A549 (cell line): ENCODE measurements around the gene ZNF536. TPM values are rescaled to one million over a fixed set of nuclear protein-coding genes. Genes with fewer than 3 reads are reported as not detected.
"Not testable (repeated sequence)": the region's sequence is repeated elsewhere in the genome, so short reads cannot be mapped to it uniquely, and the experiment has no call there.

Source experiments
- ATAC-seq, 2 experiments: fragments of 200-7000 bp in 1 of 2; fragments of >200 bp in 1 of 2; cut with Nextera tagmentation in 1 of 2; cut with Tn5 transposase in 1 of 2; 3 replicates each; pipeline versions ENCODE4 v1.8.0 to v1.9.1; 2018 to 2020; ENCODE audit warnings: mild to moderate bottlenecking in 1 of 2, moderate library complexity in 1 of 2
- CTCF ChIA-PET: fragments of 300-600 bp; sonication (Branson Sonifier 250); formaldehyde crosslinking; extraction: SDS; loops from one replicate; lab custom pipeline; 2021; ENCODE audit warnings: antibody characterized with exemption, inconsistent platforms; lab: Yijun Ruan, JAX
- POLR2A ChIA-PET: fragments of 350-600 bp; formaldehyde crosslinking; extraction: SDS; loops from one replicate; lab custom pipeline; 2021; ENCODE audit warnings: antibody characterized with exemption, inconsistent platforms; lab: Yijun Ruan, JAX
- DNase-seq, 2 experiments: peaks; one replicate each; pipeline versions ENCODE4 v3.0.0 to v3.0.0-alpha.2; 2011 to 2016; ENCODE audit warnings: low read depth in 1 of 2, low spot score in 1 of 2
- FAIRE-seq: peaks from 2 replicates; lab custom pipeline; 2011; peaks lifted over from hg19 to GRCh38; lab: Jason Lieb, UNC
- H3K27ac ChIP-seq, 2 experiments: fragments of >200 bp; sonication (Bioruptor Twin); formaldehyde crosslinking; 3 replicates each; pipeline ENCODE4 v1.5.1; 2016 to 2017
- H3K4me1 ChIP-seq: fragments of >200 bp; sonication (Bioruptor Twin); formaldehyde crosslinking; 3 replicates; pipeline ENCODE4 v1.6.1; 2016
- H3K4me2 ChIP-seq: fragments of >200 bp; sonication (Bioruptor Twin); formaldehyde crosslinking; 3 replicates; pipeline ENCODE4 v1.6.1; 2016
- H3K4me3 ChIP-seq: fragments of >200 bp; sonication (Bioruptor Twin); formaldehyde crosslinking; 3 replicates; pipeline ENCODE4 v1.5.1; 2016
- H3K9me3 ChIP-seq: fragments of >200 bp; sonication (Bioruptor Twin); formaldehyde crosslinking; 3 replicates; pipeline ENCODE4 v1.6.1; 2016
- CBX2 ChIP-seq: fragments of 200-600 bp; sonication (generic); IDR thresholded peaks from 2 replicates; pipeline ENCODE4 v1.6.1; 2016; ENCODE audit warnings: low read depth, mild to moderate bottlenecking, borderline replicate concordance
- CHD2 ChIP-seq: fragments of 150-350 bp; IDR thresholded peaks from 2 replicates; pipeline ENCODE4 v1.6.1; 2014; ENCODE audit warnings: low read length; ENCODE audit not compliant: partially characterized antibody
- CHD4 ChIP-seq: fragments of 200-600 bp; sonication (generic); IDR thresholded peaks from 2 replicates; pipeline ENCODE4 v1.6.1; 2016; ENCODE audit warnings: antibody characterized with exemption, mild to moderate bottlenecking, borderline replicate concordance
- EP300 ChIP-seq, 2 experiments: fragments of >200 bp; sonication (Bioruptor Twin); formaldehyde crosslinking; IDR thresholded peaks; 2 replicates in 1 of 2; 3 replicates in 1 of 2; pipeline ENCODE4 v1.6.1; 2016 to 2017
- FOXS1 ChIP-seq: fragments of 250-450 bp; sonication (Bioruptor Pico); IDR thresholded peaks from 2 replicates; pipeline ENCODE4 v1.5.0; 2020; ENCODE audit warnings: mild to moderate bottlenecking, moderate library complexity
- GATA3 ChIP-seq: IDR thresholded peaks from 2 replicates; pipeline ENCODE4 v1.6.1; 2012; ENCODE audit warnings: borderline replicate concordance
- HMGXB4 ChIP-seq: fragments of 250-450 bp; sonication (Bioruptor Pico); IDR thresholded peaks from 2 replicates; pipeline ENCODE4 v1.5.0; 2021; ENCODE audit warnings: mild to moderate bottlenecking, moderate library complexity, borderline replicate concordance
- KDM1A ChIP-seq: fragments of 200-600 bp; sonication (generic); IDR thresholded peaks from 2 replicates; pipeline ENCODE4 v1.6.1; 2016; ENCODE audit warnings: low read depth, mild to moderate bottlenecking
- MAFK ChIP-seq: fragments of 450-650 bp; IDR thresholded peaks from 2 replicates; pipeline ENCODE4 v1.6.1; 2014; ENCODE audit not compliant: partially characterized antibody
- MAZ ChIP-seq: fragments of 150-350 bp; IDR thresholded peaks from 2 replicates; pipeline ENCODE4 v1.6.1; 2014; ENCODE audit warnings: antibody characterized with exemption, low read depth, low read length, borderline replicate concordance
- NFE2L2 ChIP-seq: fragments of 150-350 bp; conservative IDR thresholded peaks from 2 replicates; pipeline ENCODE4 v1.6.1; 2014; ENCODE audit warnings: low read length
- NPAS2 ChIP-seq: fragments of 250-450 bp; sonication (Bioruptor Pico); IDR thresholded peaks from 2 replicates; pipeline ENCODE4 v1.8.0; 2022; ENCODE audit warnings: mild to moderate bottlenecking, moderate library complexity, borderline replicate concordance
- NR3C1 ChIP-seq: fragments of >200 bp; sonication (Bioruptor Twin); formaldehyde crosslinking; IDR thresholded peaks from 3 replicates; pipeline ENCODE4 v1.6.1; 2017
- PHF8 ChIP-seq: fragments of 200-600 bp; sonication (generic); IDR thresholded peaks from 2 replicates; pipeline ENCODE4 v1.6.1; 2016; ENCODE audit warnings: low read depth, mild to moderate bottlenecking, antibody characterized with exemption, moderate library complexity, borderline replicate concordance
- POLR2A ChIP-seq: IDR thresholded peaks from 2 replicates; pipeline ENCODE4 v1.6.1; 2012; ENCODE audit warnings: mild to moderate bottlenecking, low read length
- RFX5 ChIP-seq: fragments of 450-650 bp; IDR thresholded peaks from 2 replicates; pipeline ENCODE4 v1.7.1; 2014; ENCODE audit warnings: antibody characterized with exemption, mild to moderate bottlenecking, moderate library complexity
- SREBF2 ChIP-seq: fragments of 450-650 bp; IDR thresholded peaks from 2 replicates; pipeline ENCODE4 v1.6.1; 2014; ENCODE audit warnings: mild to moderate bottlenecking, moderate library complexity
- ZC3H11A ChIP-seq: fragments of 450-650 bp; IDR thresholded peaks from 2 replicates; pipeline ENCODE4 v1.6.1; 2014; ENCODE audit warnings: antibody characterized with exemption, mild to moderate bottlenecking
- ZFP36 ChIP-seq: fragments of 450-650 bp; IDR thresholded peaks from 2 replicates; pipeline ENCODE4 v1.6.1; 2014; ENCODE audit warnings: borderline replicate concordance; ENCODE audit not compliant: partially characterized antibody
- WGBS: methylation state at CpG from one replicate; pipeline ENCODE4 v1.1.6; 2017; ENCODE audit errors: missing lambda C conversion rate; 5-methylcytosine and 5-hydroxymethylcytosine counted together
- polyA plus RNA-seq, 4 experiments: library from polyadenylated mRNA; depleted of rRNA in 3 of 4; stranded (reverse); fragments of >200 nt; fragmentation: RNase III in 1 of 4; extraction: RNeasy Plus Mini Kit Qiagen cat#74134 plus additional on column Dnase treatment in 1 of 4; gene quantifications; 2 replicates in 3 of 4; 3 replicates in 1 of 4; pipeline ENCODE4 v1.2.3, GENCODE V29; 2011 to 2017
- TF ChIP-seq, protein P1 (sequence below): IDR thresholded peaks from 2 replicates; pipeline ENCODE4 v1.6.1; 2012; ENCODE audit warnings: low read depth, borderline replicate concordance
- TF ChIP-seq, protein P2 (sequence below): fragments of >200 bp; sonication (Bioruptor Twin); formaldehyde crosslinking; IDR thresholded peaks from 3 replicates; pipeline ENCODE4 v1.5.1; 2016

ZNF536 gene
- polyA plus RNA-seq, 2 of the 4 experiments (the other 2 are of a cell fraction) = not detected

- TF ChIP-seq HMGXB4 = no peak
- no peak for TF ChIP-seq RFX5
- no peak for TF ChIP-seq ZC3H11A
- TF ChIP-seq POLR2A = no peak
- no peak for TF ChIP-seq PHF8
- TF ChIP-seq EP300 (IDR thresholded peaks at IDR 0.05) = no peak
- TF ChIP-seq NPAS2 = no peak
These were observed 120.5 kb downstream of the ZNF536 start (continued) for GRCh38 chr19:30492586-30493270.

- CTCF ChIA-PET = no interaction called here
- Histone ChIP-seq H3K4me3 (no peak overlapping the region), H3K4me1 (no peaks in the 10 kb centered on the region), H3K4me2 (no peak overlapping the region), H3K27ac (no peak overlapping the region), H3K9me3 (no peaks in the 10 kb centered on the region)
- no peak for DNase-seq
- FAIRE-seq = no peak
- ATAC-seq = no peak
- WGBS = 0% methylated on average over 8 of the region's 8 CpGs
- POLR2A ChIA-PET = no interaction called here
- TF ChIP-seq NR3C1 (no peak), CBX2 (no peak), PHF8 (no peak), MAFK (no peak), SREBF2 (no peak), FOXS1 (CRISPR knock-in tag) (no peak), HMGXB4 (no peak), CHD2 (no peak), ZFP36 (no peak), MAZ (no peak), NFE2L2 (no peak), GATA3 (no peak), CHD4 (no peak), KDM1A (no peak)
- TF ChIP-seq, protein P1, sequence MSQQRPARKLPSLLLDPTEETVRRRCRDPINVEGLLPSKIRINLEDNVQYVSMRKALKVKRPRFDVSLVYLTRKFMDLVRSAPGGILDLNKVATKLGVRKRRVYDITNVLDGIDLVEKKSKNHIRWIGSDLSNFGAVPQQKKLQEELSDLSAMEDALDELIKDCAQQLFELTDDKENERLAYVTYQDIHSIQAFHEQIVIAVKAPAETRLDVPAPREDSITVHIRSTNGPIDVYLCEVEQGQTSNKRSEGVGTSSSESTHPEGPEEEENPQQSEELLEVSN = no peak
- TF ChIP-seq, protein P2, sequence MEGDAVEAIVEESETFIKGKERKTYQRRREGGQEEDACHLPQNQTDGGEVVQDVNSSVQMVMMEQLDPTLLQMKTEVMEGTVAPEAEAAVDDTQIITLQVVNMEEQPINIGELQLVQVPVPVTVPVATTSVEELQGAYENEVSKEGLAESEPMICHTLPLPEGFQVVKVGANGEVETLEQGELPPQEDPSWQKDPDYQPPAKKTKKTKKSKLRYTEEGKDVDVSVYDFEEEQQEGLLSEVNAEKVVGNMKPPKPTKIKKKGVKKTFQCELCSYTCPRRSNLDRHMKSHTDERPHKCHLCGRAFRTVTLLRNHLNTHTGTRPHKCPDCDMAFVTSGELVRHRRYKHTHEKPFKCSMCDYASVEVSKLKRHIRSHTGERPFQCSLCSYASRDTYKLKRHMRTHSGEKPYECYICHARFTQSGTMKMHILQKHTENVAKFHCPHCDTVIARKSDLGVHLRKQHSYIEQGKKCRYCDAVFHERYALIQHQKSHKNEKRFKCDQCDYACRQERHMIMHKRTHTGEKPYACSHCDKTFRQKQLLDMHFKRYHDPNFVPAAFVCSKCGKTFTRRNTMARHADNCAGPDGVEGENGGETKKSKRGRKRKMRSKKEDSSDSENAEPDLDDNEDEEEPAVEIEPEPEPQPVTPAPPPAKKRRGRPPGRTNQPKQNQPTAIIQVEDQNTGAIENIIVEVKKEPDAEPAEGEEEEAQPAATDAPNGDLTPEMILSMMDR = no peak
These were observed 124.8 kb downstream of the ZNF536 start for GRCh38 chr19:30497034-30497433.

DNA sequence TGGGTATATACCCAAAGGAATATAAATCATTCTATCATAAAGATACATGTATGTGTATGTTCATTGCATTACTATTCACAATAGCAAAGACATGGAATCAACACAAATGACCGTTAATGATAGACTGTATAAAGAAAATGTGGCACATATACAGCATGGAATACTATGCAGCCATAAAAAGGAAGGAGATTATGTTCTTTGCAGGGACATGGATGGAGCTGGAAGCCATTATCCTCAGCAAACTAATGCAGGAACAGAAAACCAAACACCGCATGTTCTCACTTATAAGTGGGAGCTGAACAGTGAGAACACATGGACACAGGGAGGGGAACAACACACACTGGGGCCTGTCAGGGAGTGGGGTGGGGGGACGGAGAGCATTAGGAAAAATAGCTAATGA is 125.9 kb downstream of the ZNF536 start:
- ATAC-seq, CTCF ChIA-PET, POLR2A ChIA-PET, H3K9me3 ChIP-seq, DNase-seq, H3K4me3 ChIP-seq, H3K4me2 ChIP-seq, H3K27ac ChIP-seq, H3K4me1 ChIP-seq: not testable (repeated sequence)
- 22% methylated on average over 3 of the region's 3 CpGs for WGBS
- peak; percentile 49 for FAIRE-seq
